GM18505 (cell line): ENCODE results near the gene MACROD2.

Experiments used
- ATAC-seq: cut with Tn5 transposase; IDR thresholded peaks from one replicate; pipeline ENCODE4 v1.9.1; 2021; ENCODE audit not compliant: unreplicated experiment
- POLR2A ChIP-seq: IDR thresholded peaks from 4 replicates; pipeline ENCODE4 v1.6.1; 2011; ENCODE audit warnings: borderline replicate concordance; ENCODE audit not compliant: insufficient read depth, insufficient read length; ENCODE audit errors: extremely low read depth

The MACROD2 gene

DNA sequence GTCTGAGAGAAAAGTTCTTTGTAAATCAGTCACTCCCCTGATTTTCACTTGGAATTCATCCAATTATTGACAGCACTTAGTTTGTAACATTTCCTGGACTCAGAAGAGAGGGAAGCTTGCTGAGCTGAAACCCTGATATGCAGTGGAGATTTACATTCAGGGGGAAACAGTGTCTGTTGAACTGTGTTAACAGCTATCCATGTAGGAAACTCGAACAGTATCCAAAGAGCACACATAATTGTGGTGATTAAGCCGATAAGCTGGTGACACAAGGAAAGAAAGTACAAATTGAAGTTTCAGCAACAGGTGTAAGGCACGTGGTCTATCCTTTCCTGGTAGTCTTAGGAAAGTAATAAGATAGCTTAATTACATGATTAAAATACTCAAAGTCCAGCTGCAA is 420.2 kb downstream of the MACROD2 start:
- TF ChIP-seq POLR2A: no peak
- ATAC-seq: no peak

DNA sequence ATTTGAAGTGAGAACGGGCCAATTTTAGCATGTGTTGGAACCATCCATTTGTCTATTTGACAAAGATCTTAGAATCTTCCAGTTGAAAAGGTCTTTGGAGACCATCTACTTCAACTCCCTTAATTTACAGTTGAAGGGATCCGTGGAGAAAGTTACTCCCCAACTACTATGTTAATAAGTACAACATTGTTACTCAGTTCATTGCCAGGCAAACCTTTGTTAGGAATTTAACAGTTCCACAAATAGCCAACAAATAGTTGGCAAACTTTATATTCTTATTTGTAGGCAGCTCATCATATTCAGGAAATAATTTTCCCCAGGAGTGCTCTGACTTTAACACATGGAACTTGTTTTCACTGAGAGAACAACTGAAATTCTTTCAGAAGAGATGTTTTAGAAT is 423.1 kb downstream of the MACROD2 start:
- ATAC-seq: no peak
- no peak for TF ChIP-seq POLR2A

DNA sequence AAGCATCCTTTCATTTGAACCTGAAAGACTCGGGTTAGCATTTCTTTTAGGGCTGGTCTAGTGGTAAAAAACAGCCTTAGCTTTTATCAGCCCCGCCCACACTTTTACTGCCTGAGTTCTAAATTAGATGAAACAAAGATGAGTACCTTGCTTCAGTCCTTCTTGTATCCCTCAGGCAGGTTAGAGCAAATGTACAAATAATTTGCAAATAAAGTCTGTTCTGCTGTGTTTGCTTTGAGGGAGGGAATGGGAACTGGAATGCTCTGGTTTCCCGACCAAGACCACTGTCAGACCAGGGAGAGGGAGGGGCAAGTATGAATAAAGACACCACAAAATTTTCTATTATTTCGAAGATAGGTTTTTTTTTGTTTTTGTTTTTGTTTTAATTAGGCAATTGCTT is 427.6 kb downstream of the MACROD2 start:
- TF ChIP-seq POLR2A: no peak
- ATAC-seq: no peak

DNA sequence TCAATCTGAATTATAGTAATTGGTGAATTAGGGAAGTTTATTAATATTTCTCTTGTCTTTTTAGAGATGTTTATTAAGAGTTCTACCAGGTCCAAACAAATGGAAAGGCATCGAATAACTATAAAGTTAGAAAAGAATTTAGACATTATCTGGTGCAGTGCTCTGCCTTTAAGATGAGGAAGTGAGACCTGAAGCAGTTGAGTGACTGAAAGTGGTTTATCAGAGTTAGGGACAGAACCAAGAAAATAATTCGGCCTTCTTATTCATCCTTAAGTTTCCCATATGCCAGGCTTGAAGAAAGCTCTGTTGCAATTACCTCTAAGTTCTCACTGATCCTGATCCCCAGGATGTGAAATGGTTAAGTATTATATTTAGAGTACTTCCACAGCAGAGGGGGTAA is 436.3 kb downstream of the MACROD2 start:
- ATAC-seq: no peak
- TF ChIP-seq POLR2A: no peak

DNA sequence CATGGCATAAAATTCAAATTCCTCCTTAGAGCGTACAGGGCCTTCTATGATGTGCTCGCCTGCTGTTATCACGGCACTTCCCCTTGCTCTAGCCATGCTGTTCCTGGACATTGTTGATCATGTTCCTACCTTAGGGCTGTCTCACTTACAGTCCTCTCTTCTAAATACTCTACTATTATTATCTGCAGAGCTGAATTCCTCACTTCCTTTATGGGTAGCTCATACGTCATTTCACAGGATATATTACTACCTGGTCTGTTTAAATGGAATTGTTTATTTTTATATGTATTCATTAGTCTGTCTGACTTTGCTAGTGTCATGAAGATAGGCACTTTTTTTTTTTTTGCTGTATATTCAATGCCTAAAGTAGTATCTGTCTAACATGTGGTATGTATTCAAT is 436.8 kb downstream of the MACROD2 start:
- no peak for ATAC-seq
- TF ChIP-seq POLR2A: no peak

DNA sequence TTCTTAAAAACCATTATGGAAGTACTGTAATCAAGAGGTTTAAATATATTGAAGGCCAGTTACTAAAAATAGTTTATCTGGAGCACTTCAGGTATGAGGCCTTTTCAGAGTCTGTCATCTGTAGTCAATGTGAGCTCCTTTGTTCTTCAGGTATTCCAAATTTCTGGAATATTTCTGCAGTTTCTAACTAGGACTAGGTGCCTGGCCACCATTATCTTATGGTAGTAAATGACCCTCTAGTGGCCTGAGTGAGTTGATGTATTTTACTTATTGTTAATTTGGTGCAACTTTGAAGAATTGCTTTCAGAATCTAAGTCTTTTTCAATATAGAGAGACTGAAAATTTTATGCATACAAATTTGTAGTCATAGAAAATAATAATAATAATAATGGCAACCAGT is 437.3 kb downstream of the MACROD2 start:
- TF ChIP-seq POLR2A: no peak
- ATAC-seq: no peak

DNA sequence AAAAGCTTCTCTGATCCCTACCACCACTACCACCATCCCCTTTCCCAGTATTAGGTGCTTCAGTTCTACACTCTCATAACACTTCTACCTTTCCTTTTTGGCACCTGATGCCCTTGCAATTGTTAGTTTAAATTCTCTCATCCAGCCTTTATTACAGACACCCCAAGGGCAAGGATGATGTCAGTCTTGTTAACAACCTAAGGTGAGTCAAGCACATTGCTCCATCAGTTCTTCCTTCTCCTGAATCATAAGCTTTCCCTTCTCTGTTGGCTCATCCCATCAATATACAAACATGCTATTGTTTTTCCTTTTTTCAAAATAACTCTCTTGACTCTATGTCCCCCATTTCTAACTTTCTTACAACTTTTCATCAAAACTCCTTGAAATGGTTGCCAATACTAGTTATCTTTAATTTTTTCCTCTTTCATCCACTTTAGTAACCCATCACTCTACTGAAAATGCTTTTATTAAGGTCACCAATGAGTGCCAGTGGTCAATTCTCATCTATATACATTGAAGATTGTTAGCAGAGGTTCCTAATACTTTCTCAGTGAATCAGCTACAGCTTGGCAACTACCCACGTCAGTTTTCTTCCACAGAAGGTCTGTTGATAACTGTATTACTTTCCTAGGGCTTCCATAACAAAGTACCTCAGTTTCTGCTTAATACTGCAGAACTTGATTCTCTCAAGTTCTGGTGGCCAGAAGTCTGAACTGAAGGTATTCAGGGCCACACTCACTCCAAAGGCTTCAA is 439.2 kb downstream of the MACROD2 start:
- ATAC-seq: no peak
- TF ChIP-seq POLR2A: no peak

DNA sequence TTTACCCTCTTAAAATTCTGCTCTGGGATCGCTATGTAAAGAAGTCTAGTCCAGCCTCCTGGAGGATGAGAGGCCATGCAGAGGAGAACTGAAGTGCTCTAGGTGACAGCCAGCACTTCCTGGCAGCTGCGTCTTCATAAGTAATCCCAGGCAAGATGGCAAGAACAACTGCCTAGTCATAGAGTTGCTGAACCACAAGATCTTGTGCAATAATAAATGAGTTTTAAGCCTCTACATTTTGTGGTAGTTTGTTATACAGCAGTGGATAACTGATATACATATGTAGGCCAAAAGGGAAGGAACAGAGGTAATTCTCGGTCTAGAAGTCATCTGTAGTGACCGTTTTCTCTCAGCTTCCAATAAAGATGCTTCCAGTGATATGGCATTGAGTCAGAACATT is 445.9 kb downstream of the MACROD2 start:
- TF ChIP-seq POLR2A: no peak
- no peak for ATAC-seq

DNA sequence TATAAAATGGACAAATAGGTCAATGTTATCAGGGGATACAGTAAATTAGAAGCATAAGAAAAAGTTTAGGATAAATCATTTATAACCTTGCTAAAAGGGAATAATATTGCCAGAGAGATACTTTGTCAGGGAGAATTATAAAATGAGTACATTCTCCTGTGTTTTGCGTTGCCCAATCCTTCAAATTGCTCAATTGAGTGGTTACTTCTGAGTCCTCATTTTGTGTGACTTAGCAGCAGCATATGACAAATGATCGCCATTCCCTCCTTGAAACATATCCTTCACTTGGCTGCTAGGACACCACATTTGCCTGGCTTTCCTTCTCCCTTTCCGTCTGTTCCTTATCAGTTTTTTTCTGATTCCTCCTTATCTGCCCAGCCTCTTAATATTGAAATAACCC is 448.8 kb downstream of the MACROD2 start:
- TF ChIP-seq POLR2A: no peak
- ATAC-seq: no peak

DNA sequence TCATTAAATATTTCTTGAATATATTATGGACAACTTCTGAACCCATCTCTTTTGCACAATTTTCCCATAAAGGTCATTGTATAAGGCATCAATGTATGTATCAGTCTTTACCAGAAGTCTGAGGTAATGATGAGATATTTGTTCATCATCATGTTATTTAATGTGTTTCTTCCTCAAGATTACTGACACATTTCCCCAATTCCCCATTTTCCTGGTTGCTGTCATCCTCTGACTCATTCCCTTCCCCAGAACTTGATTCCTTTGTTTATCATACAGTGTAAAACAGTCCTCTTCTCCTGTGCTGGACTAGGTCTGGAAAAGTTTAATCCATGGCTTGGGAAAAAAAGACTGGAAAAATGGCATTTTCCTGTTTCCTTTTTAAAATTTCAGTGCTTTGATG is 450.0 kb downstream of the MACROD2 start:
- no peak for ATAC-seq
- no peak for TF ChIP-seq POLR2A

DNA sequence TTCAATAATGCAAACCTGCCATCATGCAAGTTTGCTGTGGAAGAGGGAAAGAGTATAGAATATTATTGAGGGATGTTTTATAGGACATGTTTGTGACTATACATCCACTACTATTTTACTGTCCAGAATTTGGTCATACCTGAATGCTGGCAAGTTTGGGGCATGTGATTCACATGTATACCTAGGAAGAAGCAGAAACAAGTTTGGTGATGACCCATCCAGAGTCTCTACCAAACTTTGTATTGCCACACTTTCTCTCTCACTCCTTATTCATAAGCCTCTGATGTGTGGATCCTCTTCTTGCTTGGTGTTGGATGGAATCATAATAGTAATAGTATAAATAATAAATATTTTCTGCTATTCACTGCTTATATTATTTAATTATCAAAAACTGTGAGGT is 450.6 kb downstream of the MACROD2 start:
- no peak for TF ChIP-seq POLR2A
- ATAC-seq: no peak

DNA sequence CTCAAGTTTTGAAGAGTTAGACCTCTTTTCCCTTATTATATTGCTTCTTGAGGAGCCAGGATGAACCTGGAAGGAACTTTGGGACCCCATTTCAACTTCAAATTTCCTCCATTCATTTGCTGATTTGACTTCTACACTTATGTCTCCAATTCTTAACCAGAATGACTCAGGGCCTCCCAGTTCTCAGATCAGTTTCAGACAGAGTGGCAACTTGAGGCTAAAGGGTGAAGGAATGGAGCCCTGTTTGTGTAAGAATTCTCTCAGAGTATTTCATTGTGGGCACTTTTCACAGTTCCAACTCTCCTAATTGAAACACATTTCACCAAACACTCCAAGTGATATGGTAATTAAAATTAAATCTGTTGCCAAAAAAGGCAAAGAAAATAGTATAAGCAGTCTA is 451.1 kb downstream of the MACROD2 start:
- TF ChIP-seq POLR2A: no peak

DNA sequence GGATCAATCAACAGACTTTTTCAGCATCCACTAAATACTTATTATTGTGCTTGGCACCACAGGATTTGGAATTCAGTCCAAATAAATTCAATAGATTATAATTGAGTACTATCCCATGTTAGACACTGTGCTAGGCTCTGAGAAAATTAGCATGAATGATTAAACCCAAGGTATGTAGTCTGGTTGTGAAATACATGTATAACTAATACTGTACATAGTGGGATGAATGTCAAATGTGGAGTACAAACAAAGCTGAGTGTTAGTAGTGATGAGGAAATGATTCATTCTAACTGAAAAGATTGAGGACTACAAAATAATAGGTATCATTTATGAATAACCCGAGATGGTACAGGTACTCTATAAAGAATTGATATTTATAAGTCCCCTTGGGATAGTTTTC is 454.0 kb downstream of the MACROD2 start:
- no peak for ATAC-seq
- TF ChIP-seq POLR2A: no peak

More for the DNA sequence above, 451.1 kb downstream of the MACROD2 start:
- no peak for ATAC-seq

DNA sequence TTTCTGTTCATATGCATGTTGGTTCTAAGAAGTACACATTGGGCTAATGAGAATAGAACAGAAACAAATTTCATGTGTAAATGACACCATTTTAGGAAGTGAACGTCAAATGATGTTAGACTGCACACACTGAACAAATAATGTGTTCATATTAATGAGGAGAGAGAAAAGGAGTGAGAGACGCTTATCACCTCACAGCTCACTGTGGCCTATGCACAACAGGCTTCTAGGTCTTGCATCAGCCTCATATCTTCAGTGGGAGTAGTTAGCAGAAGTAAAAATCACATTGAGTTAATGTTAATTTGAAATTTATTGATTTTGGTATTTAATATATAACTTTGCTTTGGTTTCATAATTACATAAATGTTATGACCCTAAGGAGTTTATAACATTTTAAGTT is 454.9 kb downstream of the MACROD2 start:
- TF ChIP-seq POLR2A: no peak
- no peak for ATAC-seq

DNA sequence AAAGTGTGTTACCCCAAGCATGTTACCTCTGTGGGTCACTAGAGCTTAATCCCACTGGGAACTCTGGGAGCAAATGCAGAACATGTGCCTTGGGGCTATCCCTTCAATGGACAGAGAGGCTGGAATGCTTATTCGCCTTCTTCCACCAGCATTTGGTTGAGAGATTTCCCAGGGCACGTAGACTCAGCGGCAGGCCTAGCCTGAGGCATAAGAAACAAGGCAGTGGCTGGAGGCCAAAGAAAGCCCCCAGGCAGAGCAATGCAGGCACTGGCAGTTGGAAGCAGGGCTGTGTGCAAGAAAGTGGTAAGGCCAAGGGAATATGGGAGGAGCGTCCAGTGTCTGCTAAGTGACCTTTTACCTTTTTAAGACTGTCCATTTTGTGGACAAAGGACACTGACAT is 456.1 kb downstream of the MACROD2 start:
- no peak for ATAC-seq
- TF ChIP-seq POLR2A: no peak
